NCI-H2196 treated with DMSO at 0.1 percent for 48 hours (cell line): Measurements from ENCODE around the gene MMP28.
"Not testable (repeated sequence)": the region's sequence is repeated elsewhere in the genome, so short reads cannot be mapped to it uniquely, and the experiment has no call there.

Experiments used
- DNase-seq: peaks from one replicate; lab custom pipeline; 2025; ENCODE audit not compliant: unreplicated experiment; lab: John Stamatoyannopoulos, UW

MMP28 gene

GRCh38 chr17:35766903-35767510 is 28.4 kb downstream of the MMP28 start:
- no peak for DNase-seq

- no peak for DNase-seq
Observed at GRCh38 chr17:35766489-35766877, 29.0 kb downstream of the MMP28 start.

GRCh38 chr17:35765756-35766488 is 29.5 kb downstream of the MMP28 start:
- DNase-seq: no peak

GRCh38 chr17:35765086-35765710 is 30.2 kb downstream of the MMP28 start:
- DNase-seq: no peak

- peak; percentile 38 for DNase-seq
Observed at GRCh38 chr17:35764123-35764991, 31.1 kb downstream of the MMP28 start.

- no peak for DNase-seq
Observed at GRCh38 chr17:35763767-35764122, 31.7 kb downstream of the MMP28 start.

- no peak for DNase-seq
Observed at GRCh38 chr17:35761601-35762000, 33.8 kb downstream of the MMP28 start.

GRCh38 chr17:35760587-35760986 is 34.9 kb downstream of the MMP28 start, which contains the start of gene C17orf50:
C17orf50 (plus strand) TSS chr17:35760887; CDS start chr17:35760942, 55 bp downstream.
- DNase-seq: no peak

GRCh38 chr17:35757243-35757642 is 38.2 kb downstream of the MMP28 start:
- no peak for DNase-seq

- DNase-seq: no peak
Observed at GRCh38 chr17:35752945-35753764, 42.3 kb downstream of the MMP28 start, which contains the start of gene GAS2L2. GAS2L2 (minus strand) TSS chr17:35753239; CDS start chr17:35752850, 389 bp downstream.

GRCh38 chr17:35752471-35752870 is 43.0 kb downstream of the MMP28 start:
- peak; percentile 32 for DNase-seq

- not testable (repeated sequence) for DNase-seq
Observed at GRCh38 chr17:35751541-35751940, 43.9 kb downstream of the MMP28 start.

- DNase-seq: no peak
Observed at GRCh38 chr17:35750526-35751395, 44.7 kb downstream of the MMP28 start.

- no peak for DNase-seq
Observed at GRCh38 chr17:35749560-35750412, 45.7 kb downstream of the MMP28 start.

GRCh38 chr17:35748979-35749378 is 46.5 kb downstream of the MMP28 start:
- DNase-seq: no peak

GRCh38 chr17:35748341-35748841 is 47.0 kb downstream of the MMP28 start:
- DNase-seq: peak; percentile 24

- DNase-seq: no peak
Observed at GRCh38 chr17:35747540-35748017, 47.9 kb downstream of the MMP28 start.

GRCh38 chr17:35745749-35746320 is 49.6 kb downstream of the MMP28 start:
- DNase-seq: no peak
